PC-3 (cell line): Measurements from ENCODE around the gene ST6GALNAC5.

Experiments
- CTCF ChIP-seq: fragments of 300-600 bp; sonication (generic); conservative IDR thresholded peaks from 2 replicates; pipeline ENCODE4 v1.5.1; 2017; ENCODE audit warnings: antibody characterized with exemption, low read depth, mild to moderate bottlenecking, low read length
- EZH2phosphoT487 ChIP-seq: fragments of 300-600 bp; sonication (generic); IDR thresholded peaks from 2 replicates; pipeline ENCODE4 v1.6.1; 2018; ENCODE audit warnings: mild to moderate bottlenecking, antibody characterized with exemption, low read length, borderline replicate concordance

GRCh38 chr1:76909311-76909710, 42.0 kb downstream of the ST6GALNAC5 start:
- TF ChIP-seq CTCF (no peak), EZH2phosphoT487 (no peak)
